HG02642 (cell line): ENCODE measurements around the gene VWA8.
"Not testable (repeated sequence)": the region's sequence is repeated elsewhere in the genome, so short reads cannot be mapped to it uniquely, and the experiment has no call there.

Source experiments
- ATAC-seq: cut with Tn5 transposase; IDR thresholded peaks from one replicate; pipeline ENCODE4 v1.9.1; 2021; ENCODE audit warnings: mild to moderate bottlenecking; ENCODE audit not compliant: unreplicated experiment, poor library complexity

The VWA8 gene

GRCh38 chr13:41633776-41634175, 327.1 kb downstream of the VWA8 start:
- no peak for ATAC-seq

- no peak for ATAC-seq
These were observed 329.5 kb downstream of the VWA8 start for GRCh38 chr13:41631296-41631965.

- no peak for ATAC-seq
These were observed 333.5 kb downstream of the VWA8 start for GRCh38 chr13:41627425-41627824.

- no peak for ATAC-seq
These were observed 336.9 kb downstream of the VWA8 start for GRCh38 chr13:41624041-41624440.

- no peak for ATAC-seq
These were observed 338.2 kb downstream of the VWA8 start for GRCh38 chr13:41622432-41623429.

GRCh38 chr13:41621716-41622431, 339.0 kb downstream of the VWA8 start:
- ATAC-seq = no peak

- not testable (repeated sequence) for ATAC-seq
These were observed 343.3 kb downstream of the VWA8 start for GRCh38 chr13:41617633-41618032.

- no peak for ATAC-seq
These were observed 344.8 kb downstream of the VWA8 start for GRCh38 chr13:41616151-41616550.

- no peak for ATAC-seq
These were observed 345.4 kb downstream of the VWA8 start for GRCh38 chr13:41615528-41615855.

GRCh38 chr13:41614671-41615527, 346.0 kb downstream of the VWA8 start:
- no peak for ATAC-seq

- ATAC-seq = no peak
These were observed 346.8 kb downstream of the VWA8 start for GRCh38 chr13:41613984-41614661.

GRCh38 chr13:41613471-41613870, 347.4 kb downstream of the VWA8 start:
- no peak for ATAC-seq

- ATAC-seq = no peak
These were observed 349.5 kb downstream of the VWA8 start for GRCh38 chr13:41611385-41611784.

- no peak for ATAC-seq
These were observed 350.5 kb downstream of the VWA8 start for GRCh38 chr13:41610404-41610803.

- ATAC-seq = no peak
These were observed 351.1 kb downstream of the VWA8 start for GRCh38 chr13:41609828-41610227.

- no peak for ATAC-seq
These were observed 352.1 kb downstream of the VWA8 start for GRCh38 chr13:41608839-41609177.

GRCh38 chr13:41608111-41608838, 352.6 kb downstream of the VWA8 start:
- ATAC-seq = no peak

GRCh38 chr13:41606646-41607045, 354.3 kb downstream of the VWA8 start:
- no peak for ATAC-seq
